Thymus (tissue), 14 donors: ENCODE measurements around the gene CXorf66. TPM values are rescaled to one million over a fixed set of nuclear protein-coding genes. Genes with fewer than 3 reads are reported as not detected.

Experiments used
- DNase-seq, 9 donors: peaks; one replicate each; pipeline ENCODE4 v3.0.0-alpha.2; 2013; ENCODE audit warnings: low spot score in 9 of 9, low read depth in 6 of 9, missing footprints in 1 of 9
- H3K27ac ChIP-seq, 2 donors: one replicate each; pipeline ENCODE4 v1.5.1; 2013; ENCODE audit warnings: control low read depth in 1 of 2, low read depth in 1 of 2, low read length in 1 of 2, mild to moderate bottlenecking in 1 of 2, moderate library complexity in 1 of 2
- H3K27me3 ChIP-seq, 2 donors: one replicate each; pipeline ENCODE4 v1.5.1; 2013; ENCODE audit warnings: low read length in 1 of 2; ENCODE audit not compliant: control insufficient read depth in 2 of 2, insufficient read depth in 1 of 2
- H3K36me3 ChIP-seq, 2 donors: one replicate each; pipeline ENCODE4 v1.5.1; 2013; ENCODE audit warnings: low read length in 1 of 2, mild to moderate bottlenecking in 1 of 2, moderate library complexity in 1 of 2; ENCODE audit not compliant: control insufficient read depth in 2 of 2, insufficient read depth in 2 of 2
- H3K4me1 ChIP-seq, 2 donors: one replicate each; pipeline ENCODE4 v1.5.1; 2013; ENCODE audit warnings: low read length in 2 of 2; ENCODE audit not compliant: control insufficient read depth in 2 of 2, insufficient read depth in 2 of 2
- H3K4me3 ChIP-seq, 2 donors: one replicate each; pipeline ENCODE4 v1.5.1; 2013; ENCODE audit warnings: low read length in 2 of 2, control low read depth in 1 of 2, mild to moderate bottlenecking in 1 of 2
- H3K9me3 ChIP-seq, 2 donors: one replicate each; pipeline ENCODE4 v1.5.1; 2013; ENCODE audit warnings: low read length in 1 of 2, mild to moderate bottlenecking in 1 of 2; ENCODE audit not compliant: control insufficient read depth in 2 of 2, insufficient read depth in 1 of 2
- WGBS: extraction: QIAGEN DNeasy Blood & Tissue Kit; methylation state at CpG from one replicate; pipeline ENCODE4 v1.1.7; 2013; 5-methylcytosine and 5-hydroxymethylcytosine counted together
- long read RNA-seq, 10 donors: transcript quantifications; one replicate each; lab custom pipeline, GENCODE V29; 2026
- polyA plus RNA-seq: library from polyadenylated mRNA; stranded (reverse); fragments of 200-250 nt; gene quantifications from one replicate; pipeline ENCODE4 v1.2.3, GENCODE V29; 2013
- total RNA-seq: library from RNA; stranded (reverse); fragments of 120-200 nt; gene quantifications from one replicate; pipeline ENCODE4 v1.2.4, GENCODE V29; 2013
- donor health status: healthy.

Gene CXorf66
- total RNA-seq (not detected), polyA plus RNA-seq (not detected)
- long read RNA-seq, donor 1, result 0 reads
- long read RNA-seq, donor 2, result 0 reads
- long read RNA-seq, donor 3, result 0 reads
- long read RNA-seq, donor 4, result 0 reads
- long read RNA-seq, donor 5, result 0 reads
- long read RNA-seq, donor 6, result 0 reads
- long read RNA-seq, donor 7, result 0 reads
- long read RNA-seq, donor 8, result 0 reads
- long read RNA-seq, donor 9, result 0 reads
- long read RNA-seq, donor 10, result 0 reads

- Histone ChIP-seq H3K9me3 (no peaks in the 10 kb centered on the region), H3K36me3 (no peaks in the 10 kb centered on the region), H3K4me1 (no peaks in the 10 kb centered on the region), H3K27ac (no peak within 1 kb of the TSS), H3K4me3 (no peak within 1 kb of the TSS), H3K27me3 (no peaks in the 10 kb centered on the region)
- WGBS, result 94% methylated on average over 7 of the region's 7 CpGs
- DNase-seq, result no peak
Measured at GRCh38 chrX:139965421-139965820, at the start of gene CXorf66. TSS of gene CXorf66 (minus strand) at chrX:139965521. CDS start at chrX:139965496, 25 bp downstream.

GRCh38 chrX:139982856-139983255, 17.5 kb upstream of the CXorf66 start:
- no peaks in the 10 kb centered on the region for H3K9me3 ChIP-seq
- no peak for DNase-seq
- no peaks in the 10 kb centered on the region for H3K36me3 ChIP-seq
- no peak overlapping the region for H3K4me3 ChIP-seq
- no peaks in the 10 kb centered on the region for H3K27me3 ChIP-seq
- WGBS, result 98% methylated on average over 3 of the region's 3 CpGs
- no peak overlapping the region for H3K27ac ChIP-seq
- no peaks in the 10 kb centered on the region for H3K4me1 ChIP-seq

- Histone ChIP-seq H3K4me3 (no peak overlapping the region), H3K27ac (no peak overlapping the region), H3K27me3 (peaks cover 0 to 5% of the 10 kb centered on the region in 2 donors), H3K36me3 (no peaks in the 10 kb centered on the region), H3K9me3 (no peaks in the 10 kb centered on the region), H3K4me1 (no peaks in the 10 kb centered on the region)
- 94% methylated on average over 3 of the region's 3 CpGs for WGBS
- DNase-seq, result no peak
Measured at GRCh38 chrX:139974471-139974870, 9.2 kb upstream of the CXorf66 start.

- no peaks in the 10 kb centered on the region for H3K9me3 ChIP-seq
- no peak overlapping the region for H3K27ac ChIP-seq
- DNase-seq, result no peak
- no peaks in the 10 kb centered on the region for H3K4me1 ChIP-seq
- WGBS, result 93% methylated on average over 6 of the region's 6 CpGs
- H3K4me3 ChIP-seq, result no peak overlapping the region
- no peaks in the 10 kb centered on the region for H3K36me3 ChIP-seq
- H3K27me3 ChIP-seq, result peaks cover 0 to 5% of the 10 kb centered on the region in 2 donors
Measured at GRCh38 chrX:139972629-139973624, 7.6 kb upstream of the CXorf66 start.

GRCh38 chrX:139972113-139972512, 6.8 kb upstream of the CXorf66 start:
- 89% methylated on average over 5 of the region's 5 CpGs for WGBS
- H3K4me3 ChIP-seq, result no peak overlapping the region
- no peak for DNase-seq

GRCh38 chrX:139971394-139971749, 6.1 kb upstream of the CXorf66 start:
- Histone ChIP-seq H3K4me1 (no peaks in the 10 kb centered on the region), H3K27ac (no peak overlapping the region), H3K4me3 (no peak overlapping the region), H3K9me3 (no peaks in the 10 kb centered on the region), H3K36me3 (no peaks in the 10 kb centered on the region), H3K27me3 (peaks cover 0 to 5% of the 10 kb centered on the region in 2 donors)
- DNase-seq, result no peak
- WGBS, result 53% methylated on average over 10 of the region's 10 CpGs

More at GRCh38 chrX:139972113-139972512, 6.8 kb upstream of the CXorf66 start:
- H3K36me3 ChIP-seq, result no peaks in the 10 kb centered on the region
- no peaks in the 10 kb centered on the region for H3K4me1 ChIP-seq
- no peaks in the 10 kb centered on the region for H3K9me3 ChIP-seq
- H3K27ac ChIP-seq, result no peak overlapping the region
- H3K27me3 ChIP-seq, result peaks cover 0 to 5% of the 10 kb centered on the region in 2 donors

GRCh38 chrX:139969286-139969685, 4.0 kb upstream of the CXorf66 start:
- 94% methylated on average over 2 of the region's 2 CpGs for WGBS
- H3K9me3 ChIP-seq, result no peaks in the 10 kb centered on the region
- no peaks in the 10 kb centered on the region for H3K36me3 ChIP-seq
- H3K27me3 ChIP-seq, result peaks cover 0 to 5% of the 10 kb centered on the region in 2 donors
- H3K4me3 ChIP-seq, result no peak overlapping the region
- H3K27ac ChIP-seq, result no peak overlapping the region
- H3K4me1 ChIP-seq, result no peaks in the 10 kb centered on the region
- DNase-seq, result no peak

GRCh38 chrX:139967750-139968149, 2.4 kb upstream of the CXorf66 start:
- peaks cover 0 to 5% of the 10 kb centered on the region in 2 donors for H3K27me3 ChIP-seq
- H3K4me1 ChIP-seq, result no peaks in the 10 kb centered on the region
- H3K9me3 ChIP-seq, result no peaks in the 10 kb centered on the region
- WGBS, result 94% methylated on average over 3 of the region's 3 CpGs
- no peak for DNase-seq
- H3K27ac ChIP-seq, result no peak overlapping the region
- no peaks in the 10 kb centered on the region for H3K36me3 ChIP-seq
- H3K4me3 ChIP-seq, result no peak overlapping the region

GRCh38 chrX:139967300-139967699, 2.0 kb upstream of the CXorf66 start:
- Histone ChIP-seq H3K4me1 (no peaks in the 10 kb centered on the region), H3K4me3 (no peak overlapping the region), H3K36me3 (no peaks in the 10 kb centered on the region), H3K27me3 (peaks cover 0 to 5% of the 10 kb centered on the region in 2 donors), H3K27ac (no peak overlapping the region), H3K9me3 (no peaks in the 10 kb centered on the region)
- WGBS, result 90% methylated on average over 4 of the region's 4 CpGs
- no peak for DNase-seq
